SW 1271 (cell line): ENCODE results near the gene BTBD1.
"Not testable (repeated sequence)": the region's sequence is repeated elsewhere in the genome, so short reads cannot be mapped to it uniquely, and the experiment has no call there.

ENCODE experiments used
- DNase-seq, 2 experiments: peaks; one replicate each; lab custom pipeline; 2025; lab: John Stamatoyannopoulos, UW

BTBD1 gene

DNA sequence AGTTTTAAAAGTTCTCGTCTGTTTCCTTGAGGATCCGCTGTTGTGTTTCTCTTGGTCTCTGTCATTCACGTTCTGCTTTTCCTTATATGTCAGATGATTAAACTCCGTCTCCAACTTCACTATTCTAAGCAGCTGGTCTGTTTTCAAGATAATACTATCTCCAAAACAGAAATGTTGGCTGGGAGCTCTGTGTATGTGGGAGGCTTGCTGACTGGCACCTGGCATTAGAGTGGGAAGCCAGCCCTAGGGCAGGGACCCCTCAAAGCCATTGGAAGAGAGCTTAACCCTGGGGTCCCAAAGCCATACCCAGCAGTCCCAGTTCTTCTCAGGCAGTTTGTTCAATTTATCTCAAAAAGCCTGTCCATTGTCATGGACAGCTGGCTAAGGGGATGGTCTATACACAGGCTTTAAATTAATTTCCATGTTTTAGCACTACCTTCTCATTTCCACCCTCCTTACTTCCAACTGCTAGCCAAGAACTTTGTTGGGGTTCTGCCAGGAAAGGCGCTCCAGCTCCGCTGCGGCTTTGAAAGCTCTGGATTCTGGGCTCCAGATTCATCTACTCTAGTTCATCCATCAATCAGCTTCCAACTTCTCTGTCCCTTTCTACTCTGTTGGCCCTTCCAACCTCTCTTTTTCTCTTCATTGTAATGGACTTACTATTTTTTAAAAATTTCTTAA lies 9.2 kb downstream of the BTBD1 start:
- no peak for DNase-seq

DNA sequence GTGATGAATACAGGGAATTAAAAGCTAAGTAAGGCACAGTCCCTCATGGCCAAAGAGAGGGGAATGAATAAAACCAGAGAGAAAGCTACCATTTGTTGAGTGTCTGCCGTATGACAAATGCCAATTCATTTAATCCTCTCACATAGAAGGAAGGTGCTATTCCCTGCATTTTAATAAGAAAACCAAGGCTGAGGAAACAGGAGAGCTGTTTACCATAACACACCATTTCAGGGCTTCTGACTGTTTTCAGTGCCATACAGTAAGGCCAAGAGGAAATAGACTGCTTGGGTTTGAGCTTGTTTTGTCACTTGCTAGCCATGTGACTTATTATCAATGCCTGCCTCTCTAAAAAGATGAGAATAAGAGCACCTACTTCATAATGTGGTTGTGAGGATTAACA lies 10.1 kb downstream of the BTBD1 start:
- no peak for DNase-seq

DNA sequence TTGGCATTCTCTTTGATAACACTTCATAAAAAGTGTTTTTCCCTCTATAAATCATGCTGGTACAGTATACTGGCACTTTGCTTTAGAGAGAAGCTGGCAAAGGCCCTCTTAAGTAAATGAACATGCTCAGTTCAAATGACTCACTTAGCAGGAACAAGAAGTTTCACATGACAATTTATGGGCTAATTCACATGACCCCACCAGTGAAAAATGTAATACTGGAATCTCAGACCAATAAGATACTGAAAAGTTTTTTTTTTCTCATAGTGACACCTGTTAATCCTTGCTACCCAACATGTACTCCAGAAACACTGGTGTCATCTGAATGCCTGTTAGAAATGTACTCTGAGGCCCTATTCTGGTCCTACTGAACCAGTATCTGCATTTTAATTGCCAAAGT lies 13.9 kb downstream of the BTBD1 start:
- DNase-seq: no peak

DNA sequence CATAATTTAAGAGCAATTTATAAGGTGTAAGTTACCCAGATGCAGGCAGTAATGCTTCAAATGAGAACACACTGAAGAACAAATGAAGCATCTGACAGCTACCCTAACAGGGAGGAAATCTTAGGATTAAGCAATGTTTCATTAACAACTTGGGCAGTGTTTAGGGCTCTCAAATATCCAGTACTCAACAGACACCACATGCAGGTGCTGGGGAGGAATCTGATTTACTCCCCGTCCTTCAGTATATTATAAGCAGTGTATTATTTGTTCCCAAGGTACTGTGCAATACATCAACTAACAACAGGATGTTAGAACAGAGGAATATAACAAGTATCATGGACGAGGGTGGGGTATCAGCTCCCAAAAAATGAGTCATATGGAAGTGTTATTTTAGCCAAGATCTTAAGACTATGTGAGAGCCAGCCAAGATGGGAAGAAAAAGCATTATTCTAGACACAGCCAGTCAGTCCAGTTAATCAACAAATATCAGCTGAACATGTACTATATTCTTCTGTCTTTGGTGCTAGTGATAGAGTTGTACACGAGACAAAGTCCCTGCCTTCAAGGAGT lies 20.4 kb downstream of the BTBD1 start:
- DNase-seq: peak in 1 of 2 experiments; percentile 37

DNA sequence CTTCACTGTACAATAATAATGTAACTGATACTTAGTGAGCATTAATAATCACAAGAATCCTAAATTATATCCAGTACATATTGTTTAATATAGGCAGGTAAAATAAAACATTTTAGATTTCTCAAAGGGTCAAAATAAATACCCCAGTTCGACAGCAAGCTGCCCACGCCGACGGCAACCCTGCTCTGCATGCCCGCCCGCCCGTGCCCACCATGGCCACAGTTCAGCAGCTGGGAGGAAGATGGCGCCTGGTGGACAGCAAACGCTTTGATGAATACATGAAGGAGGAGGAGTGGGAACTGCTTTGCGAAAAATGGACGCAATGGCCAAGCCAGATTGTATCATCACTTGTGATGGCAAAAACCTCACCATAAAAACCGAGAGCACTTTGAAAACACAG lies 22.9 kb downstream of the BTBD1 start:
- DNase-seq: no peak

DNA sequence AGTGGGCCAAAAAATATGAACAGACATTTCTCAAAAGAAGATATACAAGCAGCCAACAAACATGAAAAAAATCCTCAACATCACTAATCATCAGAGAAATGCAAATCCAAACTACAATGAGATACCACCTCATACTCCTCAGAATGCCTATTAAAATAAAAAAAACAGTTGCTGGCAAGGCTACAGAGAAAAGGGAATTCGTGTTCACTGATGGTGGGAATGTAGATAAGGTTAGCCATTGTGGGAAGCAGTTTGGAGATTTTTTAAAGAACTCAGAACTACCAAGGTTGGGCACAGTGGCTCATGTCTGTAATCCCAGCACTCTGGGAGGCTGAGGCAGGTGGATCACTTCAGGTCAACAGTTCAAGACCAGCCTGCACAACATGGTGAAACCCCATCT lies 27.8 kb downstream of the BTBD1 start:
- DNase-seq: no peak

DNA sequence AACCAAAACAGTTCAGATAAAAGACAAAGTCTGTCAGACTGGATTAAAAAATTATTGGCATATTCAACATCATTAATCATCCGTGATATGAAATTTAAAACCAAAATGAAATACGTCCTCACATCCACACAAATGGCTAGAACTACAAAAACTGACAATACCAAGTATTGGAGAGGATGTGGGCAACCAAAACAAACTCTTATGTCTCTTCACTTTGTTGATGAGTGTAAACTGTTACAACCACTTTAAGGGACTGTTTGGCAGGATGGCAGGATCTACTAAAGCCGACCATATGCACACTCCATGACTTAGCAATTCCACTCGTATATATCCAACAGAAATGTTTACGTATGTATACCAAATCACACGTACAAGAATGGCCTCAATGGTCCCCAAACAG lies 30.8 kb downstream of the BTBD1 start:
- no peak for DNase-seq

DNA sequence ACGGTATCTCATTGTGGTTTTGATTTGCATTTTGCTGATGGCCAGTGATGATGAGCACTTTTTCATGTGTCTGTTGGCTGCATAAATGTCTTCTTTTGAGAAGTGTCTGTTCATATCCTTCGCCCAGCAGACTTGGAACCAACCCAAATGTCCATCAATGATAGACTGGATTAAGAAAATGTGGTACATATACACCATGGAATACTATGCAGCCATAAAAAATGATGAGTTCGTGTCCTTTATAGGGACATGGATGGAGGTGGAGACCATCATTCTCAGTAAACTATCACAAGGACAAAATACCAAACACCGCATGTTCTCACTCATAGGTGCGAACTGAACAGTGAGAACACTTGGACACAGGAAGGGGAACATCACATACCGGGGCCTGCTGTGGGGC lies 35.8 kb downstream of the BTBD1 start:
- DNase-seq: not testable (repeated sequence)

DNA sequence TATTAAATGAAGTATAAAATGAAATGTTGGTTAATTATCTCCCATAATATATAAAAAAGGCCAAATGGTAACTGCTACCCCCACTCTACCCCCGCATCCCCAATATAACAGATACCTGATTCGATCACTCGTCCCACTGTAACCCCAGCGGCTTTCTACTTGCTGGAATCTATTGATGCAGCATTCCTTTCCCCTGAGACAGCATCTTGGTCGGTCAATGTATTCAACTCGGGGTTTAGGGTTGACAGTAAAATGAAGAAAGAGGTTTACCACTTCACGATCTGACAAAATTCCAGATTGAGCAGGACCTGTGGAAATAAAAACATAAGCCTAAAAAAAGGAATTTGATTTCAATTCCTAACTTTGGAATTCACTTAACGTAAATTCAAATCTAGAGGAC lies 37.0 kb downstream of the BTBD1 start:
- no peak for DNase-seq

DNA sequence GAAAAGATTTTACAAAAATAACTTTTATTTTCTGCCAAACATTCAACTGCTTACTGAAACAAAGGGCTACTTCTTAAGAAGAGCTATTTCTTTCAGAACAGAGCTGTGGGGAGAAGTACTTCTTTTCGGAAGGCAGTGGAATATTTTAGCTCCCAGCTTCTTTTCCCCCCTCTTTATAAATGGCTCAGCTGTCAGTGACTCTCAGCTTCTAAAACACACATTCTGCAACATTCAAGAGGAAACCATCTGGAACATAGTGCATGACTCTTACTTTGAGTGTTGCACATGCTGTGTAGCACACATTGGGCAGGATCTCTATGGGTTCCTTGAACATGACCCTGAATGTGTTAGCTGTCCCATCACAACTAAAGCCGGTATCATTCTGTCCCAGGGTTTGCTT lies 48.6 kb downstream of the BTBD1 start:
- no peak for DNase-seq

DNA sequence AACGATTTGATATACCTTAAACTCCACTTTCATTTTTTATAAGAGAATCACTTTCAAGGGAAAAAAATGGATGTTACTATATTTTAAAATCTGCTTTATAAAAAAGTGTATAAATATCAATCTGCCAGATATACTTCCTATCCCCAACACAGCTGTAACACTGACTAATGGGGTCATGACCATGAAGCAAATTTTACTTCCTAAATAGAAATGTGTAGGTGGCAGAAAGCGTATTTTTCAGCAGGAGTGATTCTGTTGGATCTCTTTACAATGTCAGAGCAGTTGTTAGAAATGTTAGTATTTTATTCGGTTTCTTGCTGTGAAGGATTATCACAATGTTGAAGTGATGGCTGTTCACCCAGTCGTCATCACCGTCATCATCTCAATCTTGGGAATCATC lies 50.1 kb downstream of the BTBD1 start:
- no peak for DNase-seq

DNA sequence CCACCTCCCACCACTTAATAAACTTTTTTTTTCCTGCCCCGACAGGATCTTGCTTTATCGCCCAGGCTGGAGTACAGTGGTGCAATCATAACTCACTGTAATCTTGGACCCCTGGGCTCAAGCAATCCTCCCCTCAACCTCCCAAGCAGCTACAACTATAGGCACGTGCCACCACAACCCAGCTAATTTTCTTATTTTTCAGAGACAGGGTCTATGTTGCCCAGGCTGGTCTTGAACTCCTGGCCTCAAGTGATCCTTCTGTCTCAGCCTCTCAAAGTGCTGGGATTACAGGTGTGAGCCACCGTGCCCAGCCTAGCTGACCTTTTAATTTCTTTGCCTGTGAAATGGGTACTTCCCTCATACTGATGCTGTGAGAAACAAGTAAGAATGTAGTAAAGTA lies 51.7 kb downstream of the BTBD1 start:
- DNase-seq: no peak

DNA sequence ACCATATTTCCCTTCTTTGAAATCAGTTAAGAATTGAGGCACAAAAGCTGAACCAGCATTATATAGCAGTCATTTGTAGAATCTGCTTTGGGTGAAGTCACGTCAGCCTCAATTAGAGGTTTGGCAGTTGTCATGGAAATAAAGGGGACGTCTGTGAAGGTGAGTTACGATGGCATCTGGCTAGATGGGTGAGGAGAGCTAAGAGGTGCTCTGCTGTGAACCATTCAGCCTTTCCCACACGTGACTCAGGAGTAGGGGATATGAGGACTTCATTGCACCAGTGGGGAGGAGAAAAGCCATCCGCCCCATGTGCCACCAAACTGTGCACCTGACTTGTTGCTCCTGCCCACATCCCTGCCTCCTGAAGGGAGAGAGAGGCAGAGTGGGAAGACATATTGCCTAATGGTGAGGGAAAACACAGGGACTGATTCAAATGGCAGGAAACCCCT lies 52.8 kb downstream of the BTBD1 start:
- DNase-seq: no peak

DNA sequence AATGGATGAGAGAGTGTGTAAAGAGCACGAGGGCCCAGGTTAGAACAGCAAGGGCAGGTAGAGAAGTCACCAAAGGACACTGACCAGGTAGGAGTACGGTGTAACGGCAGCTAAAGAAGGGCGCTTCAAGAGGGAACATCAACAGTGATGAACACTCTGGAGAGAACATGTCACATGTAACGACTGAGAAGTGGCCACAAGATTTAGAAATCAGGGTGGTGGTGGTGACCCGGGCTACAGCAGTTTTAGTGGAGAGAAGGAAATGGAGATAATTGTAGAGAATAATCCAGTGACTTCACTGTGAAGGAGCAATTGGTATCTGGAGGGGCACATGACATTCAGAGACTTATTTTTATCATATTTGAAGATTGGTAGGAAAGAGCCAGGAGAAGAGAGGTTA lies 54.4 kb downstream of the BTBD1 start:
- DNase-seq: no peak

DNA sequence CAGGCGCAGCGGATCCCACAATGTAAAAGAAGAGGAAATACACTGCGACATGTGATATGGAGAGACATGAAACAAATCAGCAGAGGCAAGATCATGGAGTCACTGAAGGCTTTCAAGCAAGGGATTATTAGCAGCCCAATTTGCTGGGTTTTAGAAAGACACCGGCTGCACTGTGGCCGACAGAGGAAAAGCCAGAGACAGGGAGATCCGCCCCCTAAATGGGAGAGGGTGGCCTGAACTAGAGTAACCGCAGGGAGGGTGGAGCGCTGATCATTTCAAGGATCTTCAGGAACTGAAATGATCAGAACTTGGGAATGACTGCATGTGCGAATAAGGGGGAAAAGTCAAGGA lies 55.0 kb downstream of the BTBD1 start:
- peak in 1 of 2 experiments; percentile 57 for DNase-seq

DNA sequence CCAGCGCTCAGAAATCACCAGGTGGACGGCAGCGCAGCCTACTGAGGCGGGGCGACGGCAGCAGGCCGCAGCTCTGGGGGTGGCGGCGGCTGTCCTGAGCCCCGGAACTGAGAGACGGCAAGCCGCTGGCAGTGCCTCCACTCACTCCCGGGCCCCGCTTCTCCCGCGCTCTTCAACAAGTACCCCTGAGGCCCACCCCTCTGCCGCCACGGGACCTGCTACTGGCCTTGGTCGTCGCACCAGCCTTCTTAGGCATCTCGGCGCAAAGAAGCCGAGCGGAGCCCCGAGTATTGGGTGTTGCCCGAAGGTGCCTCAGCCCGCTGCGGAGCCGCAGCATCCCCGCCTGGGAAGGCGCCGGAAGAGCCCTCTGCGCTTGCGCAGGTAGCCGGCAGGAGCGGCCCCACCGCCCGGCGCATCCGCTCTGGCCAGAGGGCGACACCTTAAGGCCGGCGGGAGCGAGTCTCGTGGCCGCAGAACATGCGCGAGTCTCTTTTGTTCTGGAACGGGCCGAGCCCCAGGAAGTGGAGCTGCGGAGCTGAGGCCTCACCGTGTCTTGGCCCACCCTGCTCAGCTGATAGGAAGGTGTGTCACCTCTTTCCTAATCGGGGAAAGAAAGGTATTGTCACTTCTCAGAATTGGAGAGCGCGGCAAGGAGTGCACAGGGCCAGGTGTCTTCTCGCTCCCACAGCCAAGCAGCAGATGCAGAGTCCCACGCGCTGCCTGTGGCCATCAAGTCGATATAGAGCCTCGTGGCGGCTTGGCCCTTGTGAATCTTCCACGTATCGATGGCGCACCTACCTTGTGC lies 55.6 kb downstream of the BTBD1 start, which contains the start of gene C15orf40:
TSS of gene C15orf40 (minus strand) at position 369 of the 805 bp plus-strand sequence. CDS start at position 337, 32 bp downstream.
- DNase-seq: peak; percentile 90 to 92

DNA sequence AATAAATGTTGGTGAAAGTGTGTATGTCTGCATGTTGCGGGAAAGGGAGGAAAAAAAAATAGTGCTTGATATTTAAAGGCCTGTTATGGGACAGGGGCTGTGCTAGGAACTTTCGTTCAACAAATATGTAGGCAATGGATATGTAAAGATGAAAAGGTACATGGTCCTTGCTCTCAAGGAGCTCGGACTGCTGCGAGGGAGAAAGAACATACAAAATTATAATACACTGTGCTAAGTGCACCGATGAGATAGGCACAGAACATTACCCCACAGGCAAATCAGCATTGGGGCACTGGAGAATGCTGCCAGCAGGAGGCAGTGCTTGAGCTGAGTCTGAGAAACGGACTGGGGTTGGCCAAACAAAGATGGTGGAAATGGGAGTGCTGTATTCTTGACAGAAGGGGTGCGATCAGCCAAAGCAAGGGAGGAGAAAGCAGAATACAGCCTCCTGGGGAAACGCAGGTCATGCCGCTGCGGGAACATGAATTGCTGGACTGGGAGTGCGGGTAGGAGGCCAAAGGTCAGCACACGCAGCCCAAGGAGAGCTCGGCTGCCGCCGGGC lies 56.3 kb downstream of the BTBD1 start:
- DNase-seq: peak; percentile 34 to 85

DNA sequence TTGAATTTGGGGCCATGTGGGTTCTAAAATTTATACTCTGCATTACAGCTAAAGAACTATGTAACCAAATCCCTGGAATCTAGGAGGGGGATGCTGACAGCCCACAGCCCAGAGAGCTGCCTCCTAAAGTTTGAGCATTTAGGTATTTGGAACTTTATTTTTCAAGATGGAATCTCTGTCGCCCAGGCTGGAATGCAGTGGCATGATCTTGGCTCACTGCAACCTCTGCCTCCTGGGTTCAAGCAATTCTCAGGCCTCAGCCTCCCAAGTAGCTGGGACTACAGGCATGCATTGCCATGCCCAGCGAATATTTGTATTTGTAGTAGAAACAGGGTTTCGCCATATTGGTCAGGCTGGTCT lies 66.4 kb downstream of the BTBD1 start:
- DNase-seq: not testable (repeated sequence)

DNA sequence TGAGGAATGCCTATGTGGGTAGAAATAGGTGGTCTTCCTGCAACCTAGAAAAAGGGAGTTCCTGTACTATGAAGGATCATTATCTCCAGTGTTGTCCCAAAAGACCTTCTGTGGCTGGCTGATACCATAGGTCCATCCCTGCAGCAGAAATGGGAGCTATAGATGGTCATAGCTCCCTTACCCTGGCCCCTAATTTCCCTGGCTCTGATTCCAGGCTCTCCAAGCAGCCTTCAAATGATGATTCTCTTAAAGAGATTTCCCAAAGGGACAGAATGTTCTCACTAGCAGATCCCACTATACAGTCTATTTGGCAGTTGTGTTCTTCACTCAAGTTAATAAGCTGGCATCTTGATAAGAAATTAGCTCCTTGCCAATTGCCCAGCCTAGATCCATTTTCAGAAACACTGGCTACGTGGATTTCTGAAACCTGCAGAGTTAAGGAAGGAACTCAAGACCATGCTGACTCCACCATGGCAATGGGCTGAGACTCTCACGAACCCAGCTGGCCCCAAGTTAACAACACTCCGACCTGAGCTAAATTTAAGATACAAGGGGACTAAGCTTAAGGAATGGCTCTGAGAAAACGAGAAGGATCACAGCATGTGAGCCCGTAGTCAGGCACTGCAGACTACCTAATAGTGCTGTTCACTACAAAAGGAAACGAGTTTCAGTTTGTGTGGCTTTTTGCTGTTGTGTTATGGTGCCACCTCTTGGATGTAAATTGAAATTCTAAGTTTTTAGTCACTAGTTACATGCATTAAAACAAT lies 67.0 kb downstream of the BTBD1 start:
- peak; percentile 33 to 68 for DNase-seq

DNA sequence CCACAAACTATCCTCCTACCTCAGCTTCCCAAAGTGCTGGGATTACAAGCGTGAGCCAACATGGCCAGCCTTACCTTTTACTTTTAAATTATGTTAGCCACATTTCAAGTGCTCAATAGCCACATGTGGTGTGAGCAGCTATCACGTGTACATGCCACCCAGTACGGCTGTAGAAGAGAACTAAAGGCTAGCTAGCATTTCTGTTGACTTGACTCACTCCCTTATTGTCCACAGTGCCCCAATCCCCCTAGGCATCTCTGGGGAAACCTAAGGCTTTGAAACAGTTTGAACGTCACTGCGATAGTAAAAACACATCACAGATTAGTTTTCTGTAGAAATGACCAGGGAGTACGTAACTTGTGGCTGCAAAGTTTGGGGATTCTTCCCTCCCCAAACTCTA lies 67.6 kb downstream of the BTBD1 start:
- DNase-seq: no peak

DNA sequence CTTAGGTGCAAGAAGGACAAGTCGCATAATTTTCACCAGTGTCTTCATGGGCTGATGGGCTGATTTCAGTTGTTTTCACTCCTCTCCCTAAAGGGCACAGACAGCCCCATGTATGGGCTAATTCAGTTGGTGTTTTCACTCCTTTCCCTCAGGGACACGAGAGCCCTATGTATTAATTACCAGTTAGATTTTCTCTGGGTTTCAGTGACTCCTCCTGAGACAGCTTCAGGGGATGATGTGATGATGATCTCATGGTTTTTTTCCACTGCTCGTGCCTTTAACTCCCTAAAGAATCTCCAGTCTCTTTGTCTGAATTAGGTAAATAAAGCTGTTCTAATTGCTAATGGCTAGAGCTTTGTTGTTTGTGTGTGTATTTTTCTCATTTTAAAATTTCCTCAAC lies 71.1 kb downstream of the BTBD1 start:
- DNase-seq: no peak

DNA sequence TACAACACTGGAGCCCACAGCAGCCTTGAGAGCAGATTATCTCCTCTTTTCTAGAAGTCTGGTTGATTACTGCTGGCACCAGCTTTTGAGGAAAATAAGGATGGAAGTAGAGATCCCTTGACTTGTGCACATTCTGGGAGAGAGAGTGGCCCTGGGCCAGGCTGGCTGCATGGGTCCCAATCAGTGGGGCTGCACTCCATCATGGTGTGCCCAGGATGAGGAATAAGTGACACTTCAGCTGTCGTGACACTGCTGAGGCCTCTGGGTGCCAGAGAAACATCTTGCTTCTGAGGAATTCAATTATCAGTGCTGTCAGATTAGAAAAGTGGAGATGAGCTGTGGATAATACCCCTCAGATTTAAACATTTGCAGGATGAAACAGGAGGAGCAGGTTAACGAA lies 72.0 kb downstream of the BTBD1 start:
- no peak for DNase-seq
